Bronchial epithelial cell (primary cell): ENCODE results near the gene ZBTB18. TPM values are rescaled to one million over a fixed set of nuclear protein-coding genes. Genes with fewer than 3 reads are reported as not detected.

ENCODE experiments used
- DNase-seq: peaks from one replicate; pipeline ENCODE4 v3.0.0-alpha.2; 2010; ENCODE audit warnings: low read depth
- FAIRE-seq: peaks from 2 replicates; lab custom pipeline; 2011; peaks lifted over from hg19 to GRCh38; lab: Jason Lieb, UNC
- H3K27me3 ChIP-seq: 2 replicates; pipeline ENCODE4 v1.5.1; 2011; ENCODE audit warnings: low read length; ENCODE audit not compliant: control insufficient read depth, insufficient read depth
- H3K36me3 ChIP-seq: 2 replicates; pipeline ENCODE4 v1.5.1; 2011; ENCODE audit warnings: low read length; ENCODE audit not compliant: control insufficient read depth, insufficient read depth
- H3K4me3 ChIP-seq: 2 replicates; pipeline ENCODE4 v1.5.1; 2011; ENCODE audit warnings: mild to moderate bottlenecking, low read depth, low read length, control low read depth
- total RNA-seq: library from RNA; depleted of rRNA; stranded (reverse); fragments of >200 nt; gene quantifications from 2 replicates; pipeline ENCODE4 v1.2.1, GENCODE V29; 2014
- TF ChIP-seq, protein P1 (sequence below): IDR thresholded peaks from 2 replicates; pipeline ENCODE4 v1.5.1; 2011; ENCODE audit warnings: mild to moderate bottlenecking, moderate library complexity, low read length, control low read depth, inconsistent platforms; ENCODE audit not compliant: insufficient read depth, severe bottlenecking

ZBTB18 gene
- total RNA-seq, 1 donor from 2014 or later = 6.8 TPM

DNA sequence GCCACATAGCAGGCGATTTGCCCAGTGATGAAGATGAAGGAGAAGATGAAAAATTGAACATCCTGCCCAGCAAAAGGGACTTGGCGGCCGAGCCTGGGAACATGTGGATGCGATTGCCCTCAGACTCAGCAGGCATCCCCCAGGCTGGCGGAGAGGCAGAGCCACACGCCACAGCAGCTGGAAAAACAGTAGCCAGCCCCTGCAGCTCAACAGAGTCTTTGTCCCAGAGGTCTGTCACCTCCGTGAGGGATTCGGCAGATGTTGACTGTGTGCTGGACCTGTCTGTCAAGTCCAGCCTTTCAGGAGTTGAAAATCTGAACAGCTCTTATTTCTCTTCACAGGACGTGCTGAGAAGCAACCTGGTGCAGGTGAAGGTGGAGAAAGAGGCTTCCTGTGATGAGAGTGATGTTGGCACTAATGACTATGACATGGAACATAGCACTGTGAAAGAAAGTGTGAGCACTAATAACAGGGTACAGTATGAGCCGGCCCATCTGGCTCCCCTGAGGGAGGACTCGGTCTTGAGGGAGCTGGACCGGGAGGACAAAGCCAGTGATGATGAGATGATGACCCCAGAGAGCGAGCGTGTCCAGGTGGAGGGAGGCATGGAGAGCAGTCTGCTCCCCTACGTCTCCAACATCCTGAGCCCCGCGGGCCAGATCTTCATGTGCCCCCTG lies 3.3 kb downstream of the ZBTB18 start:
- Histone ChIP-seq H3K36me3 (peaks cover 4% of the 10 kb centered on the region), H3K27me3 (no peaks in the 10 kb centered on the region), H3K4me3 (no peak overlapping the region)
- TF ChIP-seq, protein P1, sequence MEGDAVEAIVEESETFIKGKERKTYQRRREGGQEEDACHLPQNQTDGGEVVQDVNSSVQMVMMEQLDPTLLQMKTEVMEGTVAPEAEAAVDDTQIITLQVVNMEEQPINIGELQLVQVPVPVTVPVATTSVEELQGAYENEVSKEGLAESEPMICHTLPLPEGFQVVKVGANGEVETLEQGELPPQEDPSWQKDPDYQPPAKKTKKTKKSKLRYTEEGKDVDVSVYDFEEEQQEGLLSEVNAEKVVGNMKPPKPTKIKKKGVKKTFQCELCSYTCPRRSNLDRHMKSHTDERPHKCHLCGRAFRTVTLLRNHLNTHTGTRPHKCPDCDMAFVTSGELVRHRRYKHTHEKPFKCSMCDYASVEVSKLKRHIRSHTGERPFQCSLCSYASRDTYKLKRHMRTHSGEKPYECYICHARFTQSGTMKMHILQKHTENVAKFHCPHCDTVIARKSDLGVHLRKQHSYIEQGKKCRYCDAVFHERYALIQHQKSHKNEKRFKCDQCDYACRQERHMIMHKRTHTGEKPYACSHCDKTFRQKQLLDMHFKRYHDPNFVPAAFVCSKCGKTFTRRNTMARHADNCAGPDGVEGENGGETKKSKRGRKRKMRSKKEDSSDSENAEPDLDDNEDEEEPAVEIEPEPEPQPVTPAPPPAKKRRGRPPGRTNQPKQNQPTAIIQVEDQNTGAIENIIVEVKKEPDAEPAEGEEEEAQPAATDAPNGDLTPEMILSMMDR = no peak
- DNase-seq (no peak), FAIRE-seq (peak; percentile 32)

DNA sequence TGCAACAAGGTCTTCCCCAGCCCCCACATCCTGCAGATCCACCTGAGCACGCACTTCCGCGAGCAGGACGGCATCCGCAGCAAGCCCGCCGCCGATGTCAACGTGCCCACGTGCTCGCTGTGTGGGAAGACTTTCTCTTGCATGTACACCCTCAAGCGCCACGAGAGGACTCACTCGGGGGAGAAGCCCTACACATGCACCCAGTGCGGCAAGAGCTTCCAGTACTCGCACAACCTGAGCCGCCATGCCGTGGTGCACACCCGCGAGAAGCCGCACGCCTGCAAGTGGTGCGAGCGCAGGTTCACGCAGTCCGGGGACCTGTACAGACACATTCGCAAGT lies 3.8 kb downstream of the ZBTB18 start:
- Histone ChIP-seq H3K4me3 (no peak overlapping the region), H3K27me3 (no peaks in the 10 kb centered on the region), H3K36me3 (peaks cover 4% of the 10 kb centered on the region)
- TF ChIP-seq, protein P1 = no peak
- FAIRE-seq = no peak
- DNase-seq = no peak

DNA sequence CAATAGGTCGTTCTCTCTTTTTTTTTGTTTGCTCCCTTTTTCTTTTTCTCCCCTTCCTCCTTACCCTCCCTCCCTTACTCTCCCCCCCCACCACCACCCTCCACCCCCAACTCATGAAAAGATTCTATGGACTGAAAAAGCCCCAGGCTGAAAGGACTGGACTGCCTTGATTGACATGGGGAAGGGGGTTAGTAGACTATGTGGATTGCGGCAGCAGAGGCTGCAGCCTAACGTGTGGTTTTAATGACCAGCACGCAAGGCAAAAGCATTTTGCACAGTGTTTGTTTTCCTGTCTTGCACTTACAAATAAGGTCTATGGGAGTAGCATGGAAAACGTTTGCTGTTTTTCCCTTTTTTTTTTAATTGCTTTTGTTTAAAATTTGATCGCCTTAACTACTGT lies 5.5 kb downstream of the ZBTB18 start:
- Histone ChIP-seq H3K27me3 (no peaks in the 10 kb centered on the region), H3K36me3 (peaks cover 4% of the 10 kb centered on the region), H3K4me3 (no peak overlapping the region)
- DNase-seq (no peak), FAIRE-seq (no peak)
- TF ChIP-seq, protein P1 = no peak

DNA sequence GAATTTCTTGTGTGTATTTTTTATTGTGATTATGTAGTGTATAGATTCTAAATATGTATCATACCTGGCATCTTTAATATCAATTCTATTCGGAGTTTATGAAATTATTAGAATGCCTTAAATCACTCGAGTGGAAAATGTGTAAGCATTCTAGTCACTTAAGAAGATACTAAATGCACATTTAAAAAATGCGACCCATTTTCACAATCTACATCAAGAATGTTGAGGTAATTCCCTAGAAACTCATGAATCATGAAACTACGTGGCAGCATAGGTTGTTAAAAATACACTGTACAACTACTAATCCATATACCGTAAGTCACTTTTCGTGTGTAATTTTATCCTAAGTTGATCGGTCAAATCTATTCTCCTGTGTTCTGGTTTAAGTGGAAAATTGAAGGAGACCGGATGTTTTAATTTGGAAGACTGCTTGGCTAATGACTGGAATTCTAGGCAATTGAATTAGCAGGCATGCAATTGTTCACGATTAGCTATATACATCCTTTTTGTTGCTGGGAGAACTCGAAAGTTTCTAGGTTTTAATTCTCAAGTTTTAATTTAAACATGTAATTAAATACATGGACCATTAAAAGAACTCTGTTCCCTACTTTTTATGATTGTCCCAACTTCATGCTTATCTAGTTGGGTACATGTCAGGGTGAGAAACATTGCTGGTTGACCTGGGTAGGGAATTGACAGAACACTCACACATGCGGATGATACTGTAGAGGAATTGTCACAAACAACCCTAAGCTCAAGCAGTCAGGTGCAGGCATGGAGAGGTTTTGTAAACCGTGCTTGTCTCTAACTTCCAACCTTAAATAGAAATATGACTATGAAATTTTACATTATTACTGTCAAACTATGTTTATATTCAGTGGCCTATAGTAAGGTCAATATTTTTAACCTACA lies 6.6 kb downstream of the ZBTB18 start:
- TF ChIP-seq, protein P1 = no peak
- Histone ChIP-seq H3K36me3 (peaks cover 4% of the 10 kb centered on the region), H3K4me3 (no peak overlapping the region), H3K27me3 (no peaks in the 10 kb centered on the region)
- DNase-seq = no peak
- no peak for FAIRE-seq

DNA sequence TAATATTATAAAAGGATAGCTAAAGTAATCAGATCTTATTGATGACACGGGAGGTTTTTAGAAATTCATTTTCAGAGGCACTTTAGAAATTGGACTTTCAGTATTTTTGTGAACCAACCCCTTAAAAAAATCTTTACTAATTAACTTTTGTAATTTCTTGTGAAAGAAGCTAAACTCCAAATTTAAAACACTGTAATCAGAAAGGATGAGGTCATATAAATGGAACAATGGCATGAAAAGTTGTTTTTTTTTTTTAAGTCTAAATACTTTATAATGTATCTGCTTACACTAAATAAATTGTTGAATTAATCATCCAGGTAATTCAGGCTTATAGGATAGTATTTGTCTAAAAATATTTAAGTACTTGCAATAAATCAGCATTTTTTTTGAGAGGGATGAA lies 9.0 kb downstream of the ZBTB18 start:
- peaks cover 1% of the 10 kb centered on the region for H3K36me3 ChIP-seq
- TF ChIP-seq, protein P1 = no peak
- no peak overlapping the region for H3K4me3 ChIP-seq
- DNase-seq = no peak
- no peaks in the 10 kb centered on the region for H3K27me3 ChIP-seq
- no peak for FAIRE-seq
